Fibroblast of the aortic adventitia (primary cell): ENCODE measurements around the gene STOML2. TPM values are rescaled to one million over a fixed set of nuclear protein-coding genes. Genes with fewer than 3 reads are reported as not detected.

Experiments used
- DNase-seq: peaks from one replicate; pipeline ENCODE4 v3.0.0-alpha.2; 2010; ENCODE audit warnings: low read depth
- H3K4me3 ChIP-seq: 2 replicates; pipeline ENCODE4 v1.5.1; 2011; ENCODE audit warnings: low read depth, mild to moderate bottlenecking, control low read depth, low read length, moderate library complexity
- total RNA-seq: library from RNA; depleted of rRNA; stranded (reverse); fragments of >200 nt; gene quantifications from 2 replicates; pipeline ENCODE4 v1.2.3, GENCODE V29; 2012; ENCODE audit warnings: low replicate concordance
- TF ChIP-seq, protein P1 (sequence below): IDR thresholded peaks from 2 replicates; pipeline ENCODE4 v1.5.1; 2011; ENCODE audit warnings: mild to moderate bottlenecking, low read length, control low read depth, inconsistent platforms; ENCODE audit not compliant: insufficient read depth

STOML2 gene
- total RNA-seq, 1 donor = 109 TPM

DNA sequence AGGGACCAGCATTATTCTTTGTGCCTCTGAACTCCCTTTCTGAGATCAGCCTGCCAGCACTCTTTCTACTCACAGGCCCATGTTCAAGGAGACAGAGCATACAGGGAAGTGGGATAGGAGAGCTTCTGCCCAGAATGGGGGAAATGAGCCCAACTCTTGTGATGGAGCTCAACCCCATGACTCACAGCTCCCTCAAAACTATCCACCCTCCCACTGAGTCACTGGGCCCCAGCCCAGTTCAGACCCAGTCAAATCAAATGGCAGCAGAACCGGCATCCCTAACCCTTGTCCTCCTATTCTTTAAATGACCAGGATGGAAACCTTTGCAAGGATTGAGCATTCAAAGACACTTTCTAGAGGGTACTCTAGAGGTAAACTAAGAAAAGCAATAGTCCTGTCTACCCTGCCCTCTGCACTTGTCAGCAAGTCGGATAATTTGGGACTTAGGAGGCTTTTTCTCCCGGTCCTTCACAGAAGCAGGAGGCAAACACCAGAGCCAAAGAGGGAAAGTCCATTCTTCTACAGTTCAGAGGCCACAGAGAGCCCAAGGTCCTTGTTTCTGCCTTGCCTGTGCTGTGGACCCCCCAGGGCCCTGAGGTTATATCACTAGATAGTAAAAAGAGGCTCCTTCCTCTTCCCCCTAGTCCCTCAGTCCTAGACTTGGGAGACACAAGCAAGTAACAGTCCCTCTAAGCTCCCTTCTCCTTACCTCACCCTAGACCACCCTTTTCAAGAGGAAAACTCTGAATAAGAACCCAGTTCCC, 9.5 kb upstream of the STOML2 start:
- TF ChIP-seq, protein P1, sequence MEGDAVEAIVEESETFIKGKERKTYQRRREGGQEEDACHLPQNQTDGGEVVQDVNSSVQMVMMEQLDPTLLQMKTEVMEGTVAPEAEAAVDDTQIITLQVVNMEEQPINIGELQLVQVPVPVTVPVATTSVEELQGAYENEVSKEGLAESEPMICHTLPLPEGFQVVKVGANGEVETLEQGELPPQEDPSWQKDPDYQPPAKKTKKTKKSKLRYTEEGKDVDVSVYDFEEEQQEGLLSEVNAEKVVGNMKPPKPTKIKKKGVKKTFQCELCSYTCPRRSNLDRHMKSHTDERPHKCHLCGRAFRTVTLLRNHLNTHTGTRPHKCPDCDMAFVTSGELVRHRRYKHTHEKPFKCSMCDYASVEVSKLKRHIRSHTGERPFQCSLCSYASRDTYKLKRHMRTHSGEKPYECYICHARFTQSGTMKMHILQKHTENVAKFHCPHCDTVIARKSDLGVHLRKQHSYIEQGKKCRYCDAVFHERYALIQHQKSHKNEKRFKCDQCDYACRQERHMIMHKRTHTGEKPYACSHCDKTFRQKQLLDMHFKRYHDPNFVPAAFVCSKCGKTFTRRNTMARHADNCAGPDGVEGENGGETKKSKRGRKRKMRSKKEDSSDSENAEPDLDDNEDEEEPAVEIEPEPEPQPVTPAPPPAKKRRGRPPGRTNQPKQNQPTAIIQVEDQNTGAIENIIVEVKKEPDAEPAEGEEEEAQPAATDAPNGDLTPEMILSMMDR = no peak
- H3K4me3 ChIP-seq = peak overlapping the region; percentile 66
- peak; percentile 88 for DNase-seq

DNA sequence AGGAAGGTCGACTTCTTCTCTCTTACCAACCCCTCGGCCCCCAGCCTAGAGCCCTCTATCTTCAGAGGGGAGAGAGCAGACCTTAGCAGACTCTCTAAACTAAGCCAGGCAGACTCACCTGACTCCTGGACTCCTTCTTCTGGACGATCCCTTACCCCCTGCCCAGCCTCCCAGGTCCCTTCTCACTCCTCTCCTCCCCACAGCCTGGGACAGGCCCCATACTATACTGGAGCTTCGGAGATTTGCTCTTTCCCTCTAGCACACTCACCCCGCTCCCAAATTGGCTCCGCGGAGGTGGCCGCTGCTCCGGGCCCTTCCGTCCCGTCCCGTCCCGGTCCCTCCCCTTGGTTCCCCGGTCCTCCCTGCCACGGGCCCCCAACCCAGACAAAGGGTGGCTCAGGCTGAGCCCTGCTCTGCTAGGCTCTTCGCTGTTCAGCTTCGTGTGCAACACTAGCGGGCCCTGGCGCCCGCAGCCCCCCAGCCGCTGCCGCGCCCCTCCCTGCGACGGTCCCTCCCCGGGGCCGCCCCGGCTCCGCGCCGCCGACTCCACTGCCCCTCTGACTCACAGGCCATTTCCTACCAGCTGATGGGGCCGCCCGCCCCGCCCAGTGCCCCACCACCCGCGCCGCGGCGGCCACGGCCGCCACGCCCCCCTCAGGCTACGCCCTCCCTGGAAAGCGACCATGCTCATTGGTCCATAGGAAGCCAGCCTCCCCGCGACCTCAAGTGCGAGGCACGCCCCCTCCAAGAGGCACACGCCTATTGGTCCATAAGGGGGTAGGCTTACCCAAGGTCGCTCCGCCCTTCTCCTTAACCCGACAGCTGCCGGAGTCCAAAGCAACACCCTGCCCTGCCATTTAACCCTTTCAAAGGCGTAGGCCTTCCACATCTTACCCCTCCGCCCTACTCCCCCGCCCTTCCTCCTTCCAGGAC, 8.3 kb upstream of the STOML2 start:
- H3K4me3 ChIP-seq = peak overlapping the region; percentile 87
- TF ChIP-seq, protein P1 = no peak
- DNase-seq = peak; percentile 99

DNA sequence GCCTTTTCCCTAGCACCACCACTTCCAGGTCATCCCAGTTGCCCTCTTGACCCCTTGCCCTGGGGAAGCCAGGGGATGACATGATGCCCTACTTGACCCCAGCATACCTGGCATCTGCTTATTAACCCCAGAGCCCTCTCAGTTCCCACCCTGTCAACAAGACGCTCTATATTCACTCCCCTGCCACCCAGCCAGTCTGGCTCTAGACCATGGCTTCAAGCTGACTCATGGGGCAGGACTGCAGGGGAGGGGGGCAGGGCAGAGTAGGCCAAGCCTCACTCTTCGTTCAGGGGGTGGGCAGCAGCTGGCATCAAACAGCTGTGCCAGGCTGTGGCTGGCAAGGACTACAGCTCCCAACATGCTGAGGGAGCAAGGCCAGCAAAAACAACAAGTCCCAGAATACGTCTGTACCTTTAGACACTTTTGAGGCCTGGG, 7.4 kb upstream of the STOML2 start:
- H3K4me3 ChIP-seq = peak overlapping the region; percentile 87
- TF ChIP-seq, protein P1 = no peak
- peak; percentile 37 for DNase-seq

DNA sequence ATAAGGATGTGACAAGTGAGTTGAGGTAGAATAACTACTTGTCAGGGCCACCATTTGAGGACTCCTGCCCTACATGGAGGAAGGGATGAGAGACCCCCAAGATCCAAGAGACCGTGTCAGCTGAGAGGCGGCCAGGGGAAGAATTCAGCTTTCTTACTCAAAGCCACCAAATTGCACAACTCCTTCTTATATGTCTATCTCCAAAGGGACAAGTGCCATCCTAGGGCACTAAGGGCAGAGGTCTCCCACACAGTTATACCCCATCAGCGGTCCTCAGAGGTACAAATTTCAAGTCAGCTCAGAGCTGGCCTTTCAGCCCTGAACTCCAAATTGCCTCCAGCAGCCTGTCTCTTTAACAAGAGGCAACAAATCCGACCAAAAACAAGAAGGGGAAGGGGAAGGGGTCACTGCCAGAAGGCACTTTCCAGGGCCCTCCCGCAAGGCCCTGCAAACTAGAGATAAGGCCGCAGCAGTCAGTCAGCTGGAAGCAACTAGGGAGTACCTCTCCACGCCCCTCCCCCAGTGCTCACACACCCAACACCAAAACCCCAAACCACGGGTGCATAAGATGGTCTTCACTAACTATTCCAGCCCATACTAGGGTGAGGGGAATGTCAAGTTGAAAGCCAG, 6.1 kb upstream of the STOML2 start:
- H3K4me3 ChIP-seq = peak overlapping the region; percentile 6

DNA sequence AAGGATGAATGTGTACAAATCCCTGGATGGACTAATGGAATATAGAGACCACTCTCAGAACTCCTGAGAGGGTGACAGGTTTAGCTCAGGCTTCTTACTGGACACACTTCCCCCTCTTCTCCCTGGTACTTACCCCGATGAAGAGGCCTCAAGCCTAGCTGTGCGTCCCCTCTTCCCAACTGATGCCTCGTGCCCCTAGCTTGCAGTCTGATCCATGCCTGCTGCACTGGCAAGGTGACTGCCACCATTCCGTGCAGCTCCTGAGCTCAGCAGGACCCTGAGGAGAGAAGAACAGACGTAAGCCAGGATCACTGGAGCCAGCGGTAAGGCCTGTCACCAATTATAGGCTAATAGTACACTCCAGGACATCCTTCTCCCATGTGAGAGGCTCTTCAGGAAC, 5.5 kb upstream of the STOML2 start:
- TF ChIP-seq, protein P1 = no peak
- DNase-seq = no peak
- no peak overlapping the region for H3K4me3 ChIP-seq

More for the DNA sequence above, 6.1 kb upstream of the STOML2 start:
- TF ChIP-seq, protein P1 = no peak
- DNase-seq = no peak
